HG02840 (cell line): ENCODE data around the gene NDOR1.

ENCODE experiments used
- ATAC-seq: cut with Tn5 transposase; IDR thresholded peaks from one replicate; pipeline ENCODE4 v1.9.1; 2021; ENCODE audit warnings: mild to moderate bottlenecking, moderate library complexity, moderate number of reproducible peaks; ENCODE audit not compliant: unreplicated experiment, low FRiP score

The NDOR1 gene

GRCh38 chr9:137218212-137218753 is 12.8 kb downstream of the NDOR1 start:
- ATAC-seq, result no peak

GRCh38 chr9:137218754-137219271 is 13.3 kb downstream of the NDOR1 start:
- no peak for ATAC-seq

DNA sequence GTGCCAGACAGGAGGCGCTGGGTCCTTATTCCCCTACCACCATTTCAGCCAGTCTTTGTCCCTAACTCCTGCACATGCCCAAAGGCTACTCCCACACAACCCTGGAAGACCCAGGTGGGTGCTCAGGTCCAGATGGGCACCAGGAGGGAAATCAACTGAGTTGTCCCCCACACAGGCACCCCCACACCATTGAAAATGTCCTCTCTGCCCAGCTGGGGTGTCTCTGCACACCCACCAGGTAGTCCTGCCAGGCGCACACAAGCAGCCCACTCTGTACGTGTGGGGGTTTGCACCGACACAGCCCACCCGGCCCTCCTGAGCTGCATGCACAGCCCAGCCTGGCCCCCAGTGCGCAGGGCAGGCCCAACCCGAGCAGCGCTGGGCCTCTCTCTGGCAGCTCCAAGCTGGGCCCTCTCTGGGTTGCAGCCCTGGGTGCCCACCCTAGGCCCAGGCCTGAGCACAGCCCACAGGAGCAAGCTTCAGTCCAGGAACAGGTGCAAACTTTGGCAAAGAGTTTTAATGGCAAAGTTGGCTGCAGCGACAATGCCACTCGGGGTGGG is 14.3 kb downstream of the NDOR1 start:
- ATAC-seq, result no peak

GRCh38 chr9:137220317-137221094 is 15.0 kb downstream of the NDOR1 start:
- no peak for ATAC-seq

- no peak for ATAC-seq
These were observed 15.6 kb downstream of the NDOR1 start for GRCh38 chr9:137221095-137221505.

DNA sequence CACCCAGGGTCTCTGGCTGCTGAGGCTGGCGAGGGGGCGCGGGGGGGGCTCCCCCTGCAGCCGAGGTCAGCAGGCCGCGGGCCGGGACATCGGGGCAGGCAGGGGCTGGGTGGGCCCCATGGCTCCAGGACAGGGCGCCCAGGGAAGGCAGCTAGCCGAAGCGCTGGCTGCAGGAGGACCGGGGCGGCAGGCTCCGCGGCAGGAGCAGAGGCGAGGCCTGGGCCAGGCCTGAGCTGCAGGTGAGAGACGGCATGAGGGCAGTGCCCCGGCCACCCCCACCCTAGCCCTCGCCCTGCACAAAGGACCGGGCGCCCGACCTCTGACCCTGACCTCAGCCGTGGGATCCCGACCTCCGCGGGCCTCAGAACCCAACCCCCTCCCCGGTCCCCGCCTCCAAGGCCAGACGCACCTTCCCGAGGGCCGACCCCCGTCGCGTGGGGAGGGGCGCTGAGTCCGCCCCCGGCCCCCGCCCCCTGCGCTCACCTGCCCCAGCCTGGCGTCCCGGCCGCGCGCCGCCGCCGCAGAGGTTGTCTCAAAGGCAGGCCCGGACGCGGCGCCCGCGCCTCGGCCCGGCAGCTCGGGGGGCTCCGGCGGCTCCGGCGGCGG is 16.1 kb downstream of the NDOR1 start:
- ATAC-seq, result no peak

DNA sequence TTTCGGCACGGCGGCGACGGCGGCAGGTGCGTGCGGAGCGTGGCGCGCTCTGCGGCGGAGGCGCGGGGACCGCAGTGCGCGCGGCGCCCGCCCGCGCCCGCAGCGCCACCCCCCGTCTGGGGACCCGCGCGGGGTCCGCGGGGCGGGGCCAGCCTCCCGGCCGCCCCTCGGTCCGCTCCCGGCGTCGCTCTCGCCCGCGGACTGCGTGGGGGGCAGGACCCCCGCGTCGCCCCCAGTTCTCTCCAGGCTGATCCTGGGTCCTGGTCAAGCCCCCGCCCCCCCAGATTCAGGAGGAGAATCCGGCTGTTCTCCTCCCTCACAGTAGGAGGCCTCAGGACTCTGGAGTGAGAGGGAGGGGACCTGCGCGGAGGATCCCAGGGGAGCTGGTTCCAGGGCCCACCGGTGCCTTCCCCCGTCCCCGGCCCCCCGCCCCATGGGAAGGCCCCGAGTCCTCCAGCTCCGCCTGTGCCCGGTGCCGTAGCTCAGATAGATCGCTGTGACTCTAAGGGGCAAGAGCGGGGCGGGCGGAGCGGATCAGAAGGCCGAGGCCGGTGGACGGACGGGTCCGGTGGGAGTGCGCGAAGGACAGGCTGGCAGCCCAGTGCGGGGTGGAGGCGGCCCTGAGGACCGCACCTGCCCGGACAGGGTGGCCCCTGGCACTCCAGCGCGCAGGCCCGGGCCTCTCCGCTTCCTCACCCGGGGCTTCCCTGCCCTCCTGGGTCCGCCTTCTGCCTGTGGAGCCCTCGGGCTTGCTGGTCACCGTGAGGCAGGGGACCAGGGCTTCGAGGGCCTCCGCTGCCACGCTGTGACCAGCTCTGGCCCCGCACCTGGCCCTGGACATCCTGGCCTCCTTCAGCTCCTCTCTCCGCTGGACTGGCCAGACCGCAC is 16.9 kb downstream of the NDOR1 start, which contains the start of gene RNF208:
Gene RNF208 (minus strand): TSS at position 51 of the 888 bp plus-strand sequence. CDS start 1,028 bp downstream, outside the sequence.
- peak; percentile 1 for ATAC-seq

DNA sequence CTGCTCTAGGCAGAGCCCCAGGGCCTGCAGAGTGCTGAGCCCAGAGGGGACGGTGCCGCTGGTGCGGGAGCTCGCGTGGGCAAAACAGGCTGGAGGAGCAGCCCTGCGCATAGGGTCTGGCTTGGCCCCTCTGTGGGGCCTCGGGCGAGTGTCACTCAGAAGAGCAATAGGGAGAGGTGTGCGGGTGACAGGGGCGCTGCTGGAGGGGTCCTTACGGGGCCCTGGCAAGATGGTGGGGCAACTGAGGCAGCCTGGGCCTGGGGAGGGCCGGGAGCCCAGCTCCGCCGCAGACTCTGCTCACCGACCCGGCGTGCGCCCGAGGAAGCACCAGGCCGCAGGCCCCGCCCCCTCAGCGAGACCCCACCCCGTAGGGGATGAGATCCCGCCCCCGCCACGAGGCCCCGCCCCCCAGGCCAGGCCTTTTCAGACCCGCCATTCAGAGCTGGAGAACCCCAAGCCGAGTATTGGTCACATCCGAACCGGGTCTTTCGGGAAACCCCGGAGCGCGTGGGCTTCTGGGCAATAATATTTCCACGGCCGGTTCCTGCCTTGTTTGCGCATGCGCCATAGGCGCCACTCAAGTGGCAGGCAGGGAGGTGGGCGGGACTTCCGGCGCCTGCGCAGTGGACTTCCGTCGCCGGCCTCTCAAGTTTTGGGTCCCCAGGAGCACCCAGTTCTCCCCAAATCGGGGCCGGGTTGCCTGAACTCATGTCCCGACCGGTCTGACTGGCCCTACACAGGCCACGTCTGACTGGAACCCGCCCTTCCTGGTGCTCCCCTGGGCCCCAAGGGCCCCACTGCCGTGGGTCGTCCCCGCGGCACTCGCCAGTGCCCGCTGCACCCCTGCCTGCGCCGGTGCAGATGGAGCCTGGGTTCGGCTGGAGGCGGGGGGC is 17.8 kb downstream of the NDOR1 start:
- ATAC-seq, result peak; percentile 84

- no peak for ATAC-seq
These were observed 19.6 kb downstream of the NDOR1 start, which contains the start of gene CYSRT1 for GRCh38 chr9:137224830-137225694. Gene CYSRT1, plus strand, starts transcription at chr9:137225174. Its CDS starts 448 bp downstream, at chr9:137225622.

DNA sequence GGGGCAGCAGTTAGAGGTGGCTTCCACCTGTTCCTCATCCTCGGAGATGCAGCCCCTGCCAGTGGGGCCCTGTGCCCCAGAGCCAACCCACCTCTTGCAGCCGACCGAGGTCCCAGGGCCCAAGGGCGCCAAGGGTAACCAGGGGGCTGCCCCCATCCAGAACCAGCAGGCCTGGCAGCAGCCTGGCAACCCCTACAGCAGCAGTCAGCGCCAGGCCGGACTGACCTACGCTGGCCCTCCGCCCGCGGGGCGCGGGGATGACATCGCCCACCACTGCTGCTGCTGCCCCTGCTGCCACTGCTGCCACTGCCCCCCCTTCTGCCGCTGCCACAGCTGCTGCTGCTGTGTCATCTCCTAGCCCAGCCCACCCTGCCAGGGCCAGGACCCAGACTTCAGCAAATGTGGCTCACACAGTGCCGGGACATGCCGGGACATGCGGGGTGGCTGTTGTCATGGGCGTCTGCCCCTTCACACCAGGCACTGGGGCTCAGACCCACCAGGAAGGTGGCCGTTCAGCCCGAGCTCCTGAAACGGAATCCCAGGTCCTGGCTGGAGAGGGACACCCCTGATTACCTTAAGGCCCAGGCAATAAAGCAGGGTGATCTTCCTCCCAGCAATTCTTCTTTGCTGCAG is 20.3 kb downstream of the NDOR1 start:
- ATAC-seq, result no peak

DNA sequence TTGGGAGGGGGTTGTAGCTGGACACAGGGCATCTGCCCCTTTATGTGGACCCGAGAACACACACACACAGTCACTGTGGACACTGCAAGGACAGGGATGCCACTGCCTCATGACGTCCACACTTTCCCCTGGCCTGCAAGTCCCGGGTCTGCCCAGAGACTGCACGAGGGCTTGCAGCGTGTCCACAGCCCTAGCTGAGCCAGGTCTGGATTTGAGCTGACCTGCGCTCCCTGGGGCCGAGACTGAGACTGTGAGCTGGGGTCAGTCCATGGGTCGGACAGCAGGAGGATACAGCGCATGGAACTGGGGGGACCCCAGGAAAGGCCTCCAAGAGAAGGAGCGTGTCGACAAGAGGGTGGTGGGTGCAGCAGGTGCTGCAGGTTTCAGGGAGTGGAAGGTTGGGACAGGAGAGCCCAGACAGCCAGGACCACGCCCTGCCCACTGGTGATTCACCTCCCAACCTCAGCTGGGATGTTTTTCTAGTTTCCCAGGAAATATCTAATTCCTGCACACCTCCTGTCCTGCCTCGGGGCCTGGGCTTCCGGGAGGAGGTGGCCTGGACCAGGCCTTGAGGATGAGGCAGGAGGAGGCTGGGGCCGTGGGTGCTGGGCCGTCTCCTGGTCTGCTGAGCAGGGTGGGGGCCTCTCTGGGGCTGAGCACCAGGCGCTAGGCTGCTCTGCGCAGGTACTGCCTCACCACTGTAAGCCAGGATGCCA is 21.0 kb downstream of the NDOR1 start:
- ATAC-seq, result no peak

GRCh38 chr9:137227054-137227852 is 21.8 kb downstream of the NDOR1 start, which contains the start of gene RNF224:
Gene RNF224, plus strand, starts transcription at chr9:137227502. Its CDS starts 834 bp downstream, at chr9:137228336.
- ATAC-seq, result no peak

DNA sequence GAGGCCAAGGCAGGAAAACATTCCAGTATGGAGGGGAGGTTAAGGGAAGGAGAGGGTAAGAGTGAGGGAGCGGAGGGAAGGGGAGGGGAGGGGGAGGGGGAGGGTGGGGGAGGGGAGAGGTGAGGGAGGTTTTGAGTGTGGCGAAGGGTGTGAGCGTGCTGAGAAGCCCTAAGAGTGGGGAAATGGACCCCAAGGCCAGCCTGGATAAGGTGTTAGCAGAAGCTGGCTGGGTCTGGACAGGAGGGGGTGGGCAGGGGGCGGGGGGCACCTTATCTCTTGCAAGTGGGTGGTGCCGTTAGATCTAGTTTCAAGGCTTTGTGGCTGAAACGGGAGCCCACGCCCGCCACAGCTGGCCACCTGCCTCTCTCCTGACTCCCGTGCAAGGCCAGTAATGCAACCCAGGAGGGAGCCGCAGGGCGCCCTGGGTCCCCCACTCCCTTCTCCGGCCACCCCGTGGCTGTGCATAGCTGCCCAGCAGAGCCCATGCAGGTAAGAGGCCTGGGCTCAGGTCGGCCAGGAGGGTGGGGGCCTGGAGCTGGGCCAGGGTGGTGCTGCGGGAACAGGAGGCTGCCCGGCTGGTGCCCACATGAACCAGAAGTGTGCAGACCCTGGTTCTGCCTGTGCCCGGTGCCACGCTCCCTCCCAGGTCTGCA is 22.5 kb downstream of the NDOR1 start:
- no peak for ATAC-seq

- no peak for ATAC-seq
These were observed 23.0 kb downstream of the NDOR1 start for GRCh38 chr9:137228506-137228967.
